Progenitor cell of endocrine pancreas (in vitro differentiated cells): ENCODE results near the gene CACNA2D4. TPM values are rescaled to one million over a fixed set of nuclear protein-coding genes. Genes with fewer than 3 reads are reported as not detected.

Experiments
- DNase-seq: peaks from one replicate; pipeline ENCODE4 v3.0.0; 2021; ENCODE audit warnings: low spot score; ENCODE audit not compliant: unreplicated experiment
- H3K27ac Mint-ChIP-seq: 2 replicates; pipeline ENCODE4 v1.8.0; 2021; ENCODE audit warnings: mild to moderate bottlenecking, moderate library complexity, mixed read lengths
- H3K27me3 Mint-ChIP-seq: 2 replicates; pipeline ENCODE4 v1.8.0; 2021; ENCODE audit warnings: mixed read lengths
- H3K36me3 Mint-ChIP-seq: 2 replicates; pipeline ENCODE4 v1.8.0; 2022; ENCODE audit warnings: mixed read lengths; ENCODE audit not compliant: insufficient read depth
- H3K4me1 Mint-ChIP-seq: 2 replicates; pipeline ENCODE4 v1.8.0; 2021; ENCODE audit warnings: low read depth, mixed read lengths
- H3K4me3 Mint-ChIP-seq: 2 replicates; pipeline ENCODE4 v1.8.0; 2021; ENCODE audit warnings: low read depth, mild to moderate bottlenecking, moderate library complexity, mixed read lengths
- H3K9me3 Mint-ChIP-seq: 2 replicates; pipeline ENCODE4 v1.8.0; 2021; ENCODE audit warnings: low read depth, mixed read lengths
- CTCF ChIP-seq: fragments of 200-600 bp; sonication (generic); IDR thresholded peaks from one replicate; pipeline ENCODE4 v1.5.0; 2021; ENCODE audit warnings: antibody characterized with exemption, mild to moderate bottlenecking; ENCODE audit not compliant: unreplicated experiment
- total RNA-seq: library from RNA; stranded (reverse); gene quantifications from 2 replicates; pipeline ENCODE4 v1.2.1, GENCODE V29; 2021

Gene CACNA2D4
- total RNA-seq, 1 donor from 2014 or later = 0.34 TPM

DNA sequence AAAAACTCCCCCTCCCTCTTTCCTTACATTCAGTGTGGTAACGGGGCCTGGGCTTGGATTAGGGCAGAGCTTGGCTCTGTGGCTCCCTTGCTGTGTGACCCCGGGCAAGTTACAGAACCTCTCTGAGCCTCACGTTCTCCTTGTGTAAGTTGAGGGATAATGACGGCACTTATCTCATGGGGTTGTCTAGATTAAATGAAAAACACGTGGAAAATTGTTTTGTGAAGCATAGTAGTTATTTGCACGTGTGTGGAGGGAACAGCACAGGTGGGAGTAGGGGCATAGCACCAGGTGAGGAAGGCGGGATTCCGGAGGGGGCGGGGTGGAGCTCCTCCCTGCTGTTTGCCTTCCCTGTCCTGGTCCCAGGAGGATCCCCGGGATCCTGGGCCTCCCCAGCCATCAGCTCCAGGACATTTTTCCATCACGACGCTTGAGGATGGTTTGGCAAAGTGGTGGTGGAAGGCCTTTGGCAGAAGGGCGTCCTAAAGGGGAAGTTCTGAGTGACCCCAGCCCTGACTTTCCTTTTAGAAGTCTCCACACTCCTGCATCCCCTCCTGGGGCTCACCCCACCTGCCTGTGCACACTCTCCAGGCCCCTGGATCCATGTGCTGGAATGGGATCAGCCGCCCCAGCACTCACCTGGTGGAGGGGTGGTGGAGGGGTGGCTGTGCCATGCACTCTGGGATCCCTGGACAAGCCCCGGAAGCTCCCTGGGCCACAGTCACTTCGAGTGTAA, 75.4 kb downstream of the CACNA2D4 start:
- no peak overlapping the region for H3K4me3 Mint-ChIP-seq
- no peaks in the 10 kb centered on the region for H3K36me3 Mint-ChIP-seq
- no peak for TF ChIP-seq CTCF
- peaks cover 38% of the 10 kb centered on the region for H3K27me3 Mint-ChIP-seq
- H3K27ac Mint-ChIP-seq = no peak overlapping the region
- no peak for DNase-seq
- H3K9me3 Mint-ChIP-seq = no peaks in the 10 kb centered on the region
- peaks cover 4% of the 10 kb centered on the region for H3K4me1 Mint-ChIP-seq

DNA sequence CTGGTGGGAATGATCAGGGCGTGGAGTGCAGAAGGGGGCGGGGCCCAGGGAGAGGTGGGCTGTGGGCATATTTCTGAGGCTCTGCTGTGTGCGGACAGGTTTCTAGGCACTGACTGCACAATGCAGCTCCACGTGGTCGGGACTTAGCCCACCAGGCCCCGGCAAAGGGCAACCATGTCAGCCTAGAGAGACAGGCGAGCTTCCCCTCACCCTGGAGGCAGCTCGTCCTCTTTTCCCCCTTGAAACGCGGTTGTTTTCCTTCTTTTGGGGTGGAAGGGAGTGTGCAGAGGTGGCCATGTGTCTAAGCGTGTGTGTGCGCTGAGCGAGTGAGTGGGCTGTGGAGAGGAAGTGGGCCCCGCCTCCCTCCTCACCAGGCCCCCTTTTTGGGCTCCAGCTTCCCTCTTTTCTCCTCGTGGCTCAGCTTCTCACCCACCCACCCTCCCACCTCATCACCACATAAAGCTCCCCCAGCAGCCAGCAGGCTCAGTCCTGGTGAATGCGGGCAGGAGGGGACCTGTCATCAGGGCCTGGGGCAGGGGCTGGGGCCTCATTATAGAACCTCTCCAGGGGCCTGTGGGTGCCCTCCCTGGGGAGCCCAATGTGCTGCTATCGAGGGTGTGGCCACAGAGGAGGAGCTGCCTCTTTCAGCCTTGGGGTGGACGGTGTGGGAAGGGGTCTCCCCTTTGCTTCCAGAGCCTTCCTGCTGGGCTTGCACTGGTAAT, 76.1 kb downstream of the CACNA2D4 start:
- no peak for TF ChIP-seq CTCF
- H3K36me3 Mint-ChIP-seq = no peaks in the 10 kb centered on the region
- peaks cover 8% of the 10 kb centered on the region for H3K4me1 Mint-ChIP-seq
- peaks cover 35% of the 10 kb centered on the region for H3K27me3 Mint-ChIP-seq
- H3K4me3 Mint-ChIP-seq = no peak overlapping the region
- H3K27ac Mint-ChIP-seq = no peak overlapping the region
- no peaks in the 10 kb centered on the region for H3K9me3 Mint-ChIP-seq
- no peak for DNase-seq

- no peak for TF ChIP-seq CTCF
- no peak for DNase-seq
- Mint-ChIP-seq H3K4me1 (peaks cover 8% of the 10 kb centered on the region), H3K27me3 (peaks cover 32% of the 10 kb centered on the region), H3K36me3 (no peaks in the 10 kb centered on the region), H3K27ac (no peak overlapping the region), H3K9me3 (no peaks in the 10 kb centered on the region), H3K4me3 (no peak overlapping the region)
Measured at GRCh38 chr12:1841586-1842182, 76.8 kb downstream of the CACNA2D4 start.

GRCh38 chr12:1840981-1841425, 77.4 kb downstream of the CACNA2D4 start:
- H3K4me3 Mint-ChIP-seq = no peak overlapping the region
- DNase-seq = no peak
- no peak for TF ChIP-seq CTCF
- no peak overlapping the region for H3K27ac Mint-ChIP-seq
- peaks cover 28% of the 10 kb centered on the region for H3K27me3 Mint-ChIP-seq
- peaks cover 8% of the 10 kb centered on the region for H3K4me1 Mint-ChIP-seq
- no peaks in the 10 kb centered on the region for H3K9me3 Mint-ChIP-seq
- H3K36me3 Mint-ChIP-seq = no peaks in the 10 kb centered on the region
